Thyroid gland (tissue), 4 donors: ENCODE data around the gene ARHGAP12.

Experiments used
- POLR2A ChIP-seq, 2 donors: fragments of 450-650 bp; IDR thresholded peaks; one replicate each; pipeline ENCODE4 v1.6.1; 2017; ENCODE audit warnings: antibody characterized with exemption in 2 of 2, mild to moderate bottlenecking in 2 of 2, moderate library complexity in 1 of 2
- TF ChIP-seq, protein P1 (sequence below), 6 experiments: fragments of 200-600 bp in 3 of 6; fragments of 450-650 bp in 3 of 6; sonication (generic) in 3 of 6; IDR thresholded peaks; one replicate each; pipeline ENCODE4 v1.5.1; 2016 to 2019; ENCODE audit warnings: antibody characterized with exemption in 6 of 6, mild to moderate bottlenecking in 2 of 6, inconsistent platforms in 1 of 6, moderate library complexity in 1 of 6

GRCh38 chr10:31822616-31823318 lies 105.9 kb downstream of the ARHGAP12 start:
- TF ChIP-seq, protein P1, sequence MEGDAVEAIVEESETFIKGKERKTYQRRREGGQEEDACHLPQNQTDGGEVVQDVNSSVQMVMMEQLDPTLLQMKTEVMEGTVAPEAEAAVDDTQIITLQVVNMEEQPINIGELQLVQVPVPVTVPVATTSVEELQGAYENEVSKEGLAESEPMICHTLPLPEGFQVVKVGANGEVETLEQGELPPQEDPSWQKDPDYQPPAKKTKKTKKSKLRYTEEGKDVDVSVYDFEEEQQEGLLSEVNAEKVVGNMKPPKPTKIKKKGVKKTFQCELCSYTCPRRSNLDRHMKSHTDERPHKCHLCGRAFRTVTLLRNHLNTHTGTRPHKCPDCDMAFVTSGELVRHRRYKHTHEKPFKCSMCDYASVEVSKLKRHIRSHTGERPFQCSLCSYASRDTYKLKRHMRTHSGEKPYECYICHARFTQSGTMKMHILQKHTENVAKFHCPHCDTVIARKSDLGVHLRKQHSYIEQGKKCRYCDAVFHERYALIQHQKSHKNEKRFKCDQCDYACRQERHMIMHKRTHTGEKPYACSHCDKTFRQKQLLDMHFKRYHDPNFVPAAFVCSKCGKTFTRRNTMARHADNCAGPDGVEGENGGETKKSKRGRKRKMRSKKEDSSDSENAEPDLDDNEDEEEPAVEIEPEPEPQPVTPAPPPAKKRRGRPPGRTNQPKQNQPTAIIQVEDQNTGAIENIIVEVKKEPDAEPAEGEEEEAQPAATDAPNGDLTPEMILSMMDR (IDR thresholded peaks at IDR 0.05) = no peak
- TF ChIP-seq POLR2A (IDR thresholded peaks at IDR 0.05) = no peak
